Neural progenitor cell (in vitro differentiated cells): ENCODE measurements around the gene UBL7. TPM values are rescaled to one million over a fixed set of nuclear protein-coding genes. Genes with fewer than 3 reads are reported as not detected.

Experiments used
- DNase-seq: peaks from one replicate; pipeline ENCODE4 v3.0.0-alpha.2; 2016; ENCODE audit warnings: low spot score
- H2AFZ ChIP-seq: fragments of 200-600 bp; sonication (generic); replicated peaks from 2 replicates; pipeline ENCODE4 v1.6.1; 2016; ENCODE audit warnings: antibody characterized with exemption
- H3F3A ChIP-seq: fragments of 200-600 bp; sonication (generic); 2 replicates; pipeline ENCODE4 v1.6.1; 2016; ENCODE audit warnings: antibody characterized with exemption, low read depth
- H3K27ac ChIP-seq: fragments of 200-600 bp; sonication (generic); 2 replicates; pipeline ENCODE4 v1.5.1; 2016; ENCODE audit warnings: mild to moderate bottlenecking
- H3K27me3 ChIP-seq: fragments of 200-600 bp; sonication (generic); 2 replicates; pipeline ENCODE4 v1.6.1; 2016; ENCODE audit warnings: mild to moderate bottlenecking, moderate library complexity
- H3K36me3 ChIP-seq: fragments of 200-600 bp; sonication (generic); 2 replicates; pipeline ENCODE4 v1.5.1; 2016
- H3K4me1 ChIP-seq: fragments of 200-600 bp; sonication (generic); 2 replicates; pipeline ENCODE4 v1.6.1; 2016; ENCODE audit warnings: mixed run types
- H3K4me2 ChIP-seq: fragments of 200-600 bp; sonication (generic); 2 replicates; pipeline ENCODE4 v1.6.1; 2016
- H3K4me3 ChIP-seq: fragments of 200-600 bp; sonication (generic); 2 replicates; pipeline ENCODE4 v1.5.1; 2016
- H3K79me2 ChIP-seq: fragments of 200-600 bp; sonication (generic); 2 replicates; pipeline ENCODE4 v1.6.1; 2016; ENCODE audit warnings: low read depth
- H3K9ac ChIP-seq: fragments of 200-600 bp; sonication (generic); 2 replicates; pipeline ENCODE4 v1.6.1; 2016
- H3K9me3 ChIP-seq: fragments of 200-600 bp; sonication (generic); 2 replicates; pipeline ENCODE4 v1.5.1; 2016; ENCODE audit warnings: low read depth
- H4K20me1 ChIP-seq: fragments of 200-600 bp; sonication (generic); 2 replicates; pipeline ENCODE4 v1.6.1; 2016; ENCODE audit warnings: low read depth
- H3K27ac Mint-ChIP-seq: 3 replicates; pipeline ENCODE4 v1.8.0; 2021; ENCODE audit warnings: mixed read lengths
- H3K27me3 Mint-ChIP-seq: 2 replicates; pipeline ENCODE4 v1.8.0; 2022; ENCODE audit warnings: low read depth, mild to moderate bottlenecking, inconsistent platforms, moderate library complexity, mixed read lengths; ENCODE audit not compliant: insufficient read depth
- H3K36me3 Mint-ChIP-seq: 3 replicates; pipeline ENCODE4 v1.8.0; 2021; ENCODE audit warnings: mixed read lengths
- H3K4me1 Mint-ChIP-seq: 3 replicates; pipeline ENCODE4 v1.8.0; 2021; ENCODE audit warnings: mixed read lengths
- H3K4me3 Mint-ChIP-seq: 3 replicates; pipeline ENCODE4 v1.8.0; 2021; ENCODE audit warnings: mild to moderate bottlenecking, moderate library complexity, mixed read lengths
- H3K9me3 Mint-ChIP-seq: 3 replicates; pipeline ENCODE4 v1.8.0; 2020; ENCODE audit warnings: mixed read lengths
- EZH2 ChIP-seq: fragments of 200-600 bp; sonication (generic); IDR thresholded peaks from 2 replicates; pipeline ENCODE4 v1.6.1; 2017; ENCODE audit warnings: antibody characterized with exemption, mild to moderate bottlenecking, moderate library complexity
- EZH2phosphoT487 ChIP-seq: fragments of 200-600 bp; sonication (generic); IDR thresholded peaks from 2 replicates; pipeline ENCODE4 v1.6.1; 2017; ENCODE audit warnings: antibody characterized with exemption
- total RNA-seq: library from RNA; depleted of rRNA; stranded (reverse); fragments of >200 nt; gene quantifications from 2 replicates; pipeline ENCODE4 v1.2.3, GENCODE V29; 2015; ENCODE audit warnings: low replicate concordance
- TF ChIP-seq, protein P1 (sequence below): fragments of 200-600 bp; sonication (generic); IDR thresholded peaks from 2 replicates; pipeline ENCODE4 v1.5.1; 2017; ENCODE audit warnings: antibody characterized with exemption, mild to moderate bottlenecking

UBL7 gene
- total RNA-seq, 1 donor from 2014 or later = 60.4 TPM

DNA sequence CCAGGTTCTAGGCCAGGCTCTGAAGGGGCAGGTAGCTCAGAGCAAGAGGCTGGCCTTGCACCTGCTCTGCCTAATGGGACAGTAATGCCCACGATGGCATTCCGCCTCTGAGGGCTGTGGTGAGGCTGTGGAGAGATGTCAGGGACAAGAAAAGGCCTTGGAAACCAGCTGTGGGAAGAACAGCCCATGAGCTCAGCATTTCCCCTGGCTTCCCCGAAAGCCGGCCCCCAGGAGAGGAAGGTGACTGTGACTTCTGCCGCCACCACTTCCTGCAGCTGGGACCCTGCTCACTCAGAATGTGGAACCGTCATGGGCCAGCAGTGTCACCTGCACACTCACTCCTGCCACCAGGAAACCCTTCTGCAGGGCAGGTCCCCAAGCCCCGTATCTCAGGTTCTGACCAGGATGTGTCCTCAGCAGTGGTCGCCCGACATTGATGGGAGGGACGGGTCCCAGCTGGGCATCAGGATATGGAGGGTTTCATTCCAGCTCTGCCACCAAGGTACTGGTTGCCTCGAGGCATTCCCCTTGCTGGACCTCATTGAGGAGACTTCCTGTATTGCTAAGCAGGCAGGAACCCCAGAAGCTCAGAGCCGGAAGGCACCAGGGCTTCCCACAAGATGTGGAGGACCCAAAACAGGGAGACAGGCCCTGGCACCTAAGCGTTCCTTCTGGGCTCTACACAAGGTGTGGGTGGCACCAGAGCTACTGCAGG is 57.9 kb downstream of the UBL7 start:
- no peaks in the 10 kb centered on the region for H3K79me2 ChIP-seq
- no peaks in the 10 kb centered on the region for H3K36me3 Mint-ChIP-seq
- no peaks in the 10 kb centered on the region for H3K27me3 ChIP-seq
- H3K4me1 Mint-ChIP-seq = peaks cover 30% of the 10 kb centered on the region
- H3K27me3 Mint-ChIP-seq = peaks cover 27% of the 10 kb centered on the region
- H2AFZ ChIP-seq = no peak overlapping the region
- no peak for TF ChIP-seq EZH2
- TF ChIP-seq, protein P1, sequence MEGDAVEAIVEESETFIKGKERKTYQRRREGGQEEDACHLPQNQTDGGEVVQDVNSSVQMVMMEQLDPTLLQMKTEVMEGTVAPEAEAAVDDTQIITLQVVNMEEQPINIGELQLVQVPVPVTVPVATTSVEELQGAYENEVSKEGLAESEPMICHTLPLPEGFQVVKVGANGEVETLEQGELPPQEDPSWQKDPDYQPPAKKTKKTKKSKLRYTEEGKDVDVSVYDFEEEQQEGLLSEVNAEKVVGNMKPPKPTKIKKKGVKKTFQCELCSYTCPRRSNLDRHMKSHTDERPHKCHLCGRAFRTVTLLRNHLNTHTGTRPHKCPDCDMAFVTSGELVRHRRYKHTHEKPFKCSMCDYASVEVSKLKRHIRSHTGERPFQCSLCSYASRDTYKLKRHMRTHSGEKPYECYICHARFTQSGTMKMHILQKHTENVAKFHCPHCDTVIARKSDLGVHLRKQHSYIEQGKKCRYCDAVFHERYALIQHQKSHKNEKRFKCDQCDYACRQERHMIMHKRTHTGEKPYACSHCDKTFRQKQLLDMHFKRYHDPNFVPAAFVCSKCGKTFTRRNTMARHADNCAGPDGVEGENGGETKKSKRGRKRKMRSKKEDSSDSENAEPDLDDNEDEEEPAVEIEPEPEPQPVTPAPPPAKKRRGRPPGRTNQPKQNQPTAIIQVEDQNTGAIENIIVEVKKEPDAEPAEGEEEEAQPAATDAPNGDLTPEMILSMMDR = no peak
- no peak for TF ChIP-seq EZH2phosphoT487
- H3K9ac ChIP-seq = no peak overlapping the region
- H3K36me3 ChIP-seq = no peaks in the 10 kb centered on the region
- H3K9me3 ChIP-seq = no peaks in the 10 kb centered on the region
- H3K4me3 Mint-ChIP-seq = no peak overlapping the region
- no peak for DNase-seq
- no peak overlapping the region for H3K4me2 ChIP-seq
- H3F3A ChIP-seq = no peaks in the 10 kb centered on the region
- no peak overlapping the region for H3K27ac Mint-ChIP-seq
- H3K4me1 ChIP-seq = peaks cover 18% of the 10 kb centered on the region
- no peaks in the 10 kb centered on the region for H4K20me1 ChIP-seq
- no peak overlapping the region for H3K4me3 ChIP-seq
- H3K27ac ChIP-seq = no peak overlapping the region
- no peaks in the 10 kb centered on the region for H3K9me3 Mint-ChIP-seq

DNA sequence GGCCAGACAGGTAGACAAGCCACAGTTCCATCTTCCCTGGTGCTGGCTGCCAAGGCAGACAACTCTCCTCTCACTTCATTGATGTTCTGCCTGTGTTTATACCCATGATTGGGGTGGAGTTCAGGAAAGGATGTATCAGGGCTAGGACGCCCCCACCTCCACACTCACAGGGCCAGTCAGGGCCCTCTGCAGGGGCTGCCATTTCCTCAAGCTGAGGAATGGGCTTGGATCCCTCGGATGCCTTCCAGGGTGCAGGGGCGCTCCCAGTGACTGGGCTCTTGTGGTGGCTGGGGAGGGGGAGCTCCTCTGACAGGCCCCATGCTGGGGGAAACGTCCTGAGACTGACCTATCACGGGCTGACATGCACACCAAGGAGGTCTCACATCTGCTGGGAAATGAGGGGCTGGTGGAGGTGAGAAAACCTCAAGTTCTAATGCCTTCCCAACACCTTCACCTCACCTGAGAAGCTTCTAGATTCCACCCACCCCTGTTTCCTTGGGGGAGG is 58.6 kb downstream of the UBL7 start:
- no peak for DNase-seq
- Mint-ChIP-seq H3K9me3 (no peaks in the 10 kb centered on the region), H3K27me3 (peaks cover 28% of the 10 kb centered on the region), H3K36me3 (no peaks in the 10 kb centered on the region), H3K4me1 (peaks cover 23% of the 10 kb centered on the region), H3K27ac (no peak overlapping the region), H3K4me3 (no peak overlapping the region)
- no peaks in the 10 kb centered on the region for H3K79me2 ChIP-seq
- H4K20me1 ChIP-seq = no peaks in the 10 kb centered on the region
- H3K36me3 ChIP-seq = no peaks in the 10 kb centered on the region
- H3K4me2 ChIP-seq = no peak overlapping the region
- H3K4me3 ChIP-seq = no peak overlapping the region
- H2AFZ ChIP-seq = no peak overlapping the region
- no peaks in the 10 kb centered on the region for H3K9me3 ChIP-seq
- no peaks in the 10 kb centered on the region for H3F3A ChIP-seq
- no peaks in the 10 kb centered on the region for H3K27me3 ChIP-seq
- H3K4me1 ChIP-seq = peaks cover 12% of the 10 kb centered on the region
- TF ChIP-seq, protein P1 = no peak
- TF ChIP-seq EZH2phosphoT487 = no peak
- H3K9ac ChIP-seq = no peak overlapping the region
- no peak overlapping the region for H3K27ac ChIP-seq

DNA sequence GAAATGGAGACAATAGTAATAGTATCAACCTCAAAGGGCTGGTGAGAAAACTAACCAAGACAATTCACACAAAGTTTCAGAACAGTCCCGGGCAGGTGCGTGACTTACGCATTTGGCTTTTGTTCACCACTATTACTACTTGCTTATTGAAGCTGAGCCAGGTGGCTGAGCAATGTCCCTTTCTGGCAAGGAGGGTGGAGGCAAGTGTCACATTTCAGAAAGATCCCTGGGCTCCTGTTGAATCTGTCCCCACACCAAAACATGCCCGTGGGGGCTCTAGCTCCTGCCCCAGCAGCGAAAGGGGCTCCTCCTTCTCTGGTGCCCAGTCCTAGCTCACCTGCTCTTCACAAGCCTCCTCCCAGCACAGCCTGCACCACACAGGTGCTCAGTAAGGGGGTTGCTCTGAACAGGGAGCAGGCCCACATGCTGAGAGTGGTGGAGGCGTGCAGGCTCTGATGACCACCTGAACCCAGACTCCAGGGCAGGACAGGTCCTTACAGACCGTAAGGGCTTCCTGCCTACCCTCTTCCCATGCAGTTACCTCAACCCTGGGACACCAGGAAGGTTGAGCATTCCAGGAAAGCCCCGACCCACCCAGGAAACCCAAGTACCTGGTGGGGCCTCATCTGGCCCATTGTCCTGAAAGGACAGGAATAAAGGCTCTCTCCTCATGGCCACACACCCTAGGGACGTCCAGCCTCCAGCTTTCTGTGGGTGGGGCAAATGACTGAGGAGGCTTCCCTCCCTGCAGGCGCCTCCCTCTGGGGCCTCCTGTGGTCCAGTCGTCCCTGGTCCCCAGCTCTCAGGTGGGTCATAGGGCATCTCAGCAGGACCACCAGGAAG is 59.8 kb downstream of the UBL7 start:
- H3K9ac ChIP-seq = no peak overlapping the region
- no peaks in the 10 kb centered on the region for H3F3A ChIP-seq
- no peaks in the 10 kb centered on the region for H3K9me3 ChIP-seq
- H3K9me3 Mint-ChIP-seq = no peaks in the 10 kb centered on the region
- H3K36me3 Mint-ChIP-seq = no peaks in the 10 kb centered on the region
- H3K79me2 ChIP-seq = no peaks in the 10 kb centered on the region
- DNase-seq = no peak
- H3K27ac ChIP-seq = no peak overlapping the region
- no peaks in the 10 kb centered on the region for H3K36me3 ChIP-seq
- no peaks in the 10 kb centered on the region for H3K27me3 ChIP-seq
- no peaks in the 10 kb centered on the region for H4K20me1 ChIP-seq
- no peak overlapping the region for H3K4me2 ChIP-seq
- no peak overlapping the region for H3K4me3 ChIP-seq
- peaks cover 25% of the 10 kb centered on the region for H3K27me3 Mint-ChIP-seq
- peak overlapping the region; percentile 53 for H3K27ac Mint-ChIP-seq
- H3K4me1 ChIP-seq = no peaks in the 10 kb centered on the region
- no peak overlapping the region for H3K4me3 Mint-ChIP-seq
- no peak overlapping the region for H2AFZ ChIP-seq
- no peak for TF ChIP-seq EZH2phosphoT487
- no peak for TF ChIP-seq EZH2
- TF ChIP-seq, protein P1 = no peak
- peaks cover 18% of the 10 kb centered on the region for H3K4me1 Mint-ChIP-seq
